GM12878 (cell line): ENCODE measurements around the gene PLXDC1. TPM values are rescaled to one million over a fixed set of nuclear protein-coding genes. Genes with fewer than 3 reads are reported as not detected.

ENCODE experiments used
- ATAC-seq: fragments of 200-7000 bp; cut with Tn5 transposase; 3 replicates; pipeline ENCODE4 v1.9.1; 2020; ENCODE audit warnings: mild to moderate bottlenecking, moderate library complexity
- BruUV-seq: library from RNA; stranded (reverse); fragments of 400-500 nt; replicated peaks from 2 replicates; lab custom pipeline; 2021; lab: Mats Ljungman, UMichigan
- CTCF ChIA-PET: fragments of 300-600 bp; sonication (Branson Sonifier 250); formaldehyde crosslinking; extraction: SDS; loops from one replicate; lab custom pipeline; 2021; ENCODE audit warnings: inconsistent platforms; lab: Yijun Ruan, JAX
- POLR2A ChIA-PET: fragments of 350-600 bp; formaldehyde crosslinking; extraction: SDS; loops from one replicate; lab custom pipeline; 2021; ENCODE audit warnings: inconsistent platforms; lab: Charles Lee
- RAD21 ChIA-PET: fragments of 300-600 bp; sonication (Branson Sonifier 250); formaldehyde crosslinking; loops from one replicate; lab custom pipeline; 2023; ENCODE audit warnings: antibody characterized with exemption; ENCODE audit not compliant: unreplicated experiment; lab: Charles Lee
- SMC1A ChIA-PET: fragments of 300-600 bp; sonication (Branson Sonifier 250); formaldehyde crosslinking; loops from one replicate; lab custom pipeline; 2023; ENCODE audit not compliant: unreplicated experiment, uncharacterized antibody; lab: Charles Lee
- DNase-seq: peaks from one replicate; pipeline ENCODE4 v3.0.0-alpha.2; 2011; ENCODE audit warnings: low read depth, low spot score
- FAIRE-seq: peaks from 3 replicates; lab custom pipeline; 2011; peaks lifted over from hg19 to GRCh38; lab: Jason Lieb, UNC
- H2AFZ ChIP-seq: 2 replicates; pipeline ENCODE4 v1.6.0; 2011; ENCODE audit warnings: low read depth, low read length, control low read depth; ENCODE audit not compliant: control insufficient read depth
- H3K27ac ChIP-seq: 2 replicates; pipeline ENCODE4 v1.5.1; 2011; ENCODE audit warnings: control low read depth; ENCODE audit not compliant: control insufficient read depth, insufficient read depth
- H3K27me3 ChIP-seq, 2 experiments: replicated peaks in 1 of 2; 2 replicates each; pipeline versions ENCODE4 v1.6.0 to v1.6.1; 2011; ENCODE audit warnings: low read length in 1 of 2; ENCODE audit not compliant: control insufficient read depth in 2 of 2, insufficient read depth in 2 of 2
- H3K36me3 ChIP-seq, 2 experiments: 2 replicates each; pipeline ENCODE4 v1.5.1; 2011; ENCODE audit warnings: low read length in 1 of 2; ENCODE audit not compliant: control insufficient read depth in 2 of 2, insufficient read depth in 2 of 2
- H3K4me1 ChIP-seq: 2 replicates; pipeline ENCODE4 v1.6.1; 2011; ENCODE audit warnings: mild to moderate bottlenecking, low read length, moderate library complexity, mixed read lengths; ENCODE audit not compliant: control insufficient read depth, insufficient read depth
- H3K4me2 ChIP-seq: 2 replicates; pipeline ENCODE4 v1.6.0; 2011; ENCODE audit warnings: control low read depth; ENCODE audit not compliant: control insufficient read depth, insufficient read depth
- H3K4me3 ChIP-seq: fragments of 200-600 bp; sonication (generic); 2 replicates; pipeline ENCODE4 v1.5.1; 2016
- H3K79me2 ChIP-seq: 2 replicates; pipeline ENCODE4 v1.6.0; 2011; ENCODE audit warnings: low read length; ENCODE audit not compliant: control insufficient read depth, insufficient read depth
- H3K9ac ChIP-seq: 2 replicates; pipeline ENCODE4 v1.8.0; 2011; ENCODE audit warnings: low read length, control low read depth, mixed read lengths; ENCODE audit not compliant: control insufficient read depth, insufficient read depth
- H3K9me3 ChIP-seq: replicated peaks from 3 replicates; pipeline ENCODE4 v1.5.1; 2011; ENCODE audit warnings: mild to moderate bottlenecking, low read length; ENCODE audit not compliant: control insufficient read depth, insufficient read depth
- H4K20me1 ChIP-seq: 2 replicates; pipeline ENCODE4 v1.6.0; 2011; ENCODE audit not compliant: control insufficient read depth, insufficient read depth
- CEBPB ChIP-seq, 2 experiments: fragments of 150-350 bp in 1 of 2; IDR thresholded peaks; 2 replicates each; pipeline ENCODE4 v1.6.1; 2012 to 2014; ENCODE audit warnings: low read depth in 2 of 2, low read length in 2 of 2, borderline replicate concordance in 1 of 2, inconsistent platforms in 1 of 2
- EGR1 ChIP-seq, 2 experiments: IDR thresholded peaks; 1 replicate in 1 of 2; 2 replicates in 1 of 2; pipeline ENCODE4 v1.6.1; 2011 to 2012; ENCODE audit warnings: low read depth in 2 of 2, low read length in 2 of 2, borderline replicate concordance in 1 of 2, mild to moderate bottlenecking in 1 of 2, moderate library complexity in 1 of 2
- RAD21 ChIP-seq: IDR thresholded peaks from 2 replicates; pipeline ENCODE4 v1.6.1; 2011; ENCODE audit warnings: mild to moderate bottlenecking, low read depth, low read length, moderate library complexity; ENCODE audit not compliant: insufficient read depth
- RB1 ChIP-seq: fragments of 450-650 bp; formaldehyde crosslinking; IDR thresholded peaks from 2 replicates; pipeline ENCODE4 v1.6.1; 2017; ENCODE audit warnings: mild to moderate bottlenecking, borderline replicate concordance
- SMC3 ChIP-seq: IDR thresholded peaks from 2 replicates; pipeline ENCODE4 v1.6.1; 2011; ENCODE audit warnings: low read length, improper control_type of control experiment, borderline replicate concordance
- SPI1 ChIP-seq: IDR thresholded peaks from 2 replicates; pipeline ENCODE4 v1.6.1; 2011; ENCODE audit warnings: low read depth, mild to moderate bottlenecking, low read length, moderate library complexity, borderline replicate concordance; ENCODE audit not compliant: insufficient read depth
- YBX1 ChIP-seq: fragments of 450-650 bp; IDR thresholded peaks from 2 replicates; pipeline ENCODE4 v1.6.1; 2016; ENCODE audit warnings: antibody characterized with exemption
- WGBS: methylation state at CpG from one replicate; pipeline ENCODE4 v1.1.6; 2016; ENCODE audit warnings: low lambda C conversion rate; ENCODE audit not compliant: insufficient replicate concordance, insufficient coverage; ENCODE audit errors: missing lambda C conversion rate; 5-methylcytosine and 5-hydroxymethylcytosine counted together
- in situ Hi-C: fragments of 300-500 bp; cut with MboI; formaldehyde crosslinking; loops from 9 replicates; pipeline ENCODE4 v1.14.3; 2018; ENCODE audit warnings: mixed read lengths
- intact Hi-C: fragments of 100-400 bp; cut with micrococcal nuclease; formaldehyde crosslinking; loops from one replicate; pipeline ENCODE4 v1.14.2; 2022; ENCODE audit not compliant: unreplicated experiment
- polyA plus RNA-seq, 11 experiments: library from polyadenylated mRNA; depleted of rRNA in 4 of 11; unstranded in 6 of 11; stranded (reverse) in 5 of 11; fragments of >200 nt; fragmentation: Nextera tagmentation in 4 of 11; fragmentation: Illumina TruSeq in 1 of 11; extraction: Ambion mirVana in 4 of 11; extraction: Trizol in 1 of 11; gene quantifications; 1 replicate in 1 of 11; 2 replicates in 10 of 11; pipeline versions ENCODE4 v1.2.1 to v1.2.3, GENCODE V29; 2011 to 2016; ENCODE audit warnings: inconsistent platforms in 2 of 11, missing spikeins in 2 of 11, low read depth in 1 of 11
- total RNA-seq, 4 experiments: library from RNA; depleted of rRNA in 3 of 4; stranded (reverse); fragments of >200 nt in 3 of 4; fragmentation: Illumina TruSeq in 1 of 4; extraction: Trizol in 1 of 4; gene quantifications; 2 replicates each; pipeline versions ENCODE4 v1.2.1 to v1.2.3, GENCODE V29; 2013 to 2021
- TF ChIP-seq, protein P1 (sequence below), 3 experiments: IDR thresholded peaks in 2 of 3; conservative IDR thresholded peaks in 1 of 3; 2 replicates each; pipeline ENCODE4 v1.5.1; 2011; ENCODE audit warnings: low read depth in 3 of 3, low read length in 3 of 3, mild to moderate bottlenecking in 3 of 3, control low read depth in 2 of 3, moderate library complexity in 2 of 3, inconsistent platforms in 1 of 3, mixed read lengths in 1 of 3; ENCODE audit not compliant: control insufficient read depth in 2 of 3, insufficient read depth in 1 of 3; ENCODE audit errors: extremely low read depth in 1 of 3
- TF ChIP-seq, protein P2 (sequence below): fragments of 150-350 bp; IDR thresholded peaks from 2 replicates; pipeline ENCODE4 v1.6.1; 2014; ENCODE audit warnings: mild to moderate bottlenecking, low read depth, low read length
- TF ChIP-seq, protein P3 (sequence below): IDR thresholded peaks from 2 replicates; pipeline ENCODE4 v1.6.1; 2012; ENCODE audit warnings: low read length, inconsistent platforms
- TF ChIP-seq, protein P4 (sequence below): fragments of 450-650 bp; IDR thresholded peaks from 2 replicates; pipeline ENCODE4 v1.6.1; 2014; ENCODE audit warnings: mild to moderate bottlenecking
- TF ChIP-seq, protein P5 (sequence below): fragments of 450-650 bp; IDR thresholded peaks from 2 replicates; pipeline ENCODE4 v1.6.1; 2017; ENCODE audit warnings: mild to moderate bottlenecking

PLXDC1 gene
- total and polyA plus RNA-seq, 10 of the 15 experiments (the other 5 are each of a cell fraction or from before 2014, with no cell fraction given): 0.03 to 0.30 (median 0.22) TPM; not detected in 7

DNA sequence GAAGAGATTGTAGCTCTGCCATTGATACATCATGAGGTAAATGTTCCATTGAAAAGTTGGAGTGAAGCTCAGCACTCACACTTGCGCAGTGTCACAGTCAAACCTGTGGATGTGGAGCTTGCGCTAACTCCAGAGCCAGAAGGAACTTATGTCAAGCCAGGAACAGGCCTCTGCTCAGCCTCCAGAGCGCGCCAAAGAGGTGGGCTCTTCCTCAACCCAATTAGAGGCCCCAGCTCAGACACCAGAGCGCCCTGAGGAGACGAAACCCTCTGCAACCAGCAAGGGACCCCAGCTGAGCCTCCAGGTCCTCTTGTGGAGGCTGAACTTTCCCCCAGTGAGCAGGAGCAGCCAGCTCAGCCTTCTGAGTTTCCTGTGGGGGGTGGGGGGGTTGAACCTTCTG, 122.7 kb downstream of the PLXDC1 start:
- no peak overlapping the region for H2AFZ ChIP-seq
- intact Hi-C loops: no loop called here
- FAIRE-seq: no peak
- in situ Hi-C loops: no loop called here
- H3K4me1 ChIP-seq: no peaks in the 10 kb centered on the region
- no peak for ATAC-seq
- no peaks in the 10 kb centered on the region for H4K20me1 ChIP-seq
- RAD21 ChIA-PET: interaction anchor here (1.0 kb wide), 1 partner anchor 46 kb away, joined by 4 read pairs; no protein-coding TSS in a partner anchor
- no peak overlapping the region for H3K4me3 ChIP-seq
- no peaks in the 10 kb centered on the region for H3K36me3 ChIP-seq
- POLR2A ChIA-PET: interaction anchor here (0.6 to 0.8 kb wide), 3 partner anchors 9 to 728 kb away, joined by 3 read pairs; no protein-coding TSS in a partner anchor
- no peak overlapping the region for H3K9ac ChIP-seq
- 62% methylated on average over 6 of the region's 6 CpGs for WGBS
- no peak for DNase-seq
- H3K4me2 ChIP-seq: no peak overlapping the region
- SMC1A ChIA-PET: interaction anchor here (0.6 to 1.5 kb wide), 5 partner anchors 9 to 265 kb away, joined by 3 to 6 read pairs (median 3); no protein-coding TSS in a partner anchor
- H3K9me3 ChIP-seq: no peaks in the 10 kb centered on the region
- no peaks in the 10 kb centered on the region for H3K79me2 ChIP-seq
- H3K27ac ChIP-seq: no peak overlapping the region
- CTCF ChIA-PET: interaction anchor here (2.7 kb wide), 1 partner anchor 46 kb away, joined by 9 read pairs; no protein-coding TSS in a partner anchor
- no TSS peak for BruUV-seq
- H3K27me3 ChIP-seq: peaks cover 0 to 6% of the 10 kb centered on the region in 2 experiments; a peak in 3 of 4 replicates
- TF ChIP-seq RB1 (no peak), EGR1 (IDR thresholded peaks at IDR 0.05; ENCODE audit: borderline replicate concordance in 1 of 2, low read depth in 2 of 2, low read length in 2 of 2) (no peak), RAD21 (no peak), YBX1 (no peak), CEBPB (IDR thresholded peaks at IDR 0.05; ENCODE audit: borderline replicate concordance in 1 of 2, low read depth in 2 of 2, low read length in 2 of 2) (no peak), SMC3 (no peak), SPI1 (no peak)
- TF ChIP-seq, protein P1, sequence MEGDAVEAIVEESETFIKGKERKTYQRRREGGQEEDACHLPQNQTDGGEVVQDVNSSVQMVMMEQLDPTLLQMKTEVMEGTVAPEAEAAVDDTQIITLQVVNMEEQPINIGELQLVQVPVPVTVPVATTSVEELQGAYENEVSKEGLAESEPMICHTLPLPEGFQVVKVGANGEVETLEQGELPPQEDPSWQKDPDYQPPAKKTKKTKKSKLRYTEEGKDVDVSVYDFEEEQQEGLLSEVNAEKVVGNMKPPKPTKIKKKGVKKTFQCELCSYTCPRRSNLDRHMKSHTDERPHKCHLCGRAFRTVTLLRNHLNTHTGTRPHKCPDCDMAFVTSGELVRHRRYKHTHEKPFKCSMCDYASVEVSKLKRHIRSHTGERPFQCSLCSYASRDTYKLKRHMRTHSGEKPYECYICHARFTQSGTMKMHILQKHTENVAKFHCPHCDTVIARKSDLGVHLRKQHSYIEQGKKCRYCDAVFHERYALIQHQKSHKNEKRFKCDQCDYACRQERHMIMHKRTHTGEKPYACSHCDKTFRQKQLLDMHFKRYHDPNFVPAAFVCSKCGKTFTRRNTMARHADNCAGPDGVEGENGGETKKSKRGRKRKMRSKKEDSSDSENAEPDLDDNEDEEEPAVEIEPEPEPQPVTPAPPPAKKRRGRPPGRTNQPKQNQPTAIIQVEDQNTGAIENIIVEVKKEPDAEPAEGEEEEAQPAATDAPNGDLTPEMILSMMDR (IDR thresholded peaks at IDR 0.05 in 2 of 3, conservative IDR thresholded peaks at IDR 0.05 in 1 of 3; ENCODE audit: control insufficient read depth in 2 of 3, extremely low read depth in 1 of 3, insufficient read depth in 1 of 3, low read depth in 3 of 3, low read length in 3 of 3): no peak
- TF ChIP-seq, protein P2, sequence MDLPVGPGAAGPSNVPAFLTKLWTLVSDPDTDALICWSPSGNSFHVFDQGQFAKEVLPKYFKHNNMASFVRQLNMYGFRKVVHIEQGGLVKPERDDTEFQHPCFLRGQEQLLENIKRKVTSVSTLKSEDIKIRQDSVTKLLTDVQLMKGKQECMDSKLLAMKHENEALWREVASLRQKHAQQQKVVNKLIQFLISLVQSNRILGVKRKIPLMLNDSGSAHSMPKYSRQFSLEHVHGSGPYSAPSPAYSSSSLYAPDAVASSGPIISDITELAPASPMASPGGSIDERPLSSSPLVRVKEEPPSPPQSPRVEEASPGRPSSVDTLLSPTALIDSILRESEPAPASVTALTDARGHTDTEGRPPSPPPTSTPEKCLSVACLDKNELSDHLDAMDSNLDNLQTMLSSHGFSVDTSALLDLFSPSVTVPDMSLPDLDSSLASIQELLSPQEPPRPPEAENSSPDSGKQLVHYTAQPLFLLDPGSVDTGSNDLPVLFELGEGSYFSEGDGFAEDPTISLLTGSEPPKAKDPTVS: no peak
- TF ChIP-seq, protein P3, sequence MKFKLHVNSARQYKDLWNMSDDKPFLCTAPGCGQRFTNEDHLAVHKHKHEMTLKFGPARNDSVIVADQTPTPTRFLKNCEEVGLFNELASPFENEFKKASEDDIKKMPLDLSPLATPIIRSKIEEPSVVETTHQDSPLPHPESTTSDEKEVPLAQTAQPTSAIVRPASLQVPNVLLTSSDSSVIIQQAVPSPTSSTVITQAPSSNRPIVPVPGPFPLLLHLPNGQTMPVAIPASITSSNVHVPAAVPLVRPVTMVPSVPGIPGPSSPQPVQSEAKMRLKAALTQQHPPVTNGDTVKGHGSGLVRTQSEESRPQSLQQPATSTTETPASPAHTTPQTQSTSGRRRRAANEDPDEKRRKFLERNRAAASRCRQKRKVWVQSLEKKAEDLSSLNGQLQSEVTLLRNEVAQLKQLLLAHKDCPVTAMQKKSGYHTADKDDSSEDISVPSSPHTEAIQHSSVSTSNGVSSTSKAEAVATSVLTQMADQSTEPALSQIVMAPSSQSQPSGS: no peak
- TF ChIP-seq, protein P4, sequence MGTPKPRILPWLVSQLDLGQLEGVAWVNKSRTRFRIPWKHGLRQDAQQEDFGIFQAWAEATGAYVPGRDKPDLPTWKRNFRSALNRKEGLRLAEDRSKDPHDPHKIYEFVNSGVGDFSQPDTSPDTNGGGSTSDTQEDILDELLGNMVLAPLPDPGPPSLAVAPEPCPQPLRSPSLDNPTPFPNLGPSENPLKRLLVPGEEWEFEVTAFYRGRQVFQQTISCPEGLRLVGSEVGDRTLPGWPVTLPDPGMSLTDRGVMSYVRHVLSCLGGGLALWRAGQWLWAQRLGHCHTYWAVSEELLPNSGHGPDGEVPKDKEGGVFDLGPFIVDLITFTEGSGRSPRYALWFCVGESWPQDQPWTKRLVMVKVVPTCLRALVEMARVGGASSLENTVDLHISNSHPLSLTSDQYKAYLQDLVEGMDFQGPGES: no peak
- TF ChIP-seq, protein P5, sequence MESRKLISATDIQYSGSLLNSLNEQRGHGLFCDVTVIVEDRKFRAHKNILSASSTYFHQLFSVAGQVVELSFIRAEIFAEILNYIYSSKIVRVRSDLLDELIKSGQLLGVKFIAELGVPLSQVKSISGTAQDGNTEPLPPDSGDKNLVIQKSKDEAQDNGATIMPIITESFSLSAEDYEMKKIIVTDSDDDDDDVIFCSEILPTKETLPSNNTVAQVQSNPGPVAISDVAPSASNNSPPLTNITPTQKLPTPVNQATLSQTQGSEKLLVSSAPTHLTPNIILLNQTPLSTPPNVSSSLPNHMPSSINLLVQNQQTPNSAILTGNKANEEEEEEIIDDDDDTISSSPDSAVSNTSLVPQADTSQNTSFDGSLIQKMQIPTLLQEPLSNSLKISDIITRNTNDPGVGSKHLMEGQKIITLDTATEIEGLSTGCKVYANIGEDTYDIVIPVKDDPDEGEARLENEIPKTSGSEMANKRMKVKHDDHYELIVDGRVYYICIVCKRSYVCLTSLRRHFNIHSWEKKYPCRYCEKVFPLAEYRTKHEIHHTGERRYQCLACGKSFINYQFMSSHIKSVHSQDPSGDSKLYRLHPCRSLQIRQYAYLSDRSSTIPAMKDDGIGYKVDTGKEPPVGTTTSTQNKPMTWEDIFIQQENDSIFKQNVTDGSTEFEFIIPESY: no peak
